Measurements from ENCODE around the gene CLDN20.
"Not testable (repeated sequence)": the region's sequence is repeated elsewhere in the genome, so short reads cannot be mapped to it uniquely, and the experiment has no call there.

CLDN20 gene

GRCh38 chr6:155271145-155271544 is 7.3 kb downstream of the CLDN20 start:
- DNase-seq: no peak

GRCh38 chr6:155272353-155273232 is 8.8 kb downstream of the CLDN20 start:
- no peak for DNase-seq

GRCh38 chr6:155273431-155273830 is 9.6 kb downstream of the CLDN20 start:
- DNase-seq: no peak

GRCh38 chr6:155274106-155274505 is 10.3 kb downstream of the CLDN20 start:
- no peak for DNase-seq

- DNase-seq: no peak
Observed at GRCh38 chr6:155274533-155274932, 10.7 kb downstream of the CLDN20 start.

GRCh38 chr6:155275808-155276480 is 12.1 kb downstream of the CLDN20 start:
- DNase-seq: no peak

GRCh38 chr6:155276638-155277037 is 12.8 kb downstream of the CLDN20 start:
- DNase-seq: no peak

GRCh38 chr6:155278319-155279049 is 14.7 kb downstream of the CLDN20 start:
- no peak for DNase-seq

- DNase-seq: no peak
Observed at GRCh38 chr6:155284775-155285174, 21.0 kb downstream of the CLDN20 start.

- DNase-seq: no peak
Observed at GRCh38 chr6:155287762-155288161, 23.9 kb downstream of the CLDN20 start.

GRCh38 chr6:155290491-155290890 is 26.7 kb downstream of the CLDN20 start:
- no peak for DNase-seq

- DNase-seq: no peak
Observed at GRCh38 chr6:155291291-155291690, 27.5 kb downstream of the CLDN20 start.

GRCh38 chr6:155292711-155293110 is 28.9 kb downstream of the CLDN20 start:
- DNase-seq: no peak

GRCh38 chr6:155297669-155298068 is 33.9 kb downstream of the CLDN20 start:
- DNase-seq: no peak

- DNase-seq: no peak
Observed at GRCh38 chr6:155301867-155302266, 38.1 kb downstream of the CLDN20 start.

GRCh38 chr6:155303361-155303870 is 39.6 kb downstream of the CLDN20 start:
- no peak for DNase-seq

GRCh38 chr6:155306958-155307357 is 43.1 kb downstream of the CLDN20 start:
- no peak for DNase-seq

GRCh38 chr6:155309150-155309549 is 45.3 kb downstream of the CLDN20 start:
- no peak for DNase-seq

- DNase-seq: no peak
Observed at GRCh38 chr6:155310596-155310995, 46.8 kb downstream of the CLDN20 start.

- DNase-seq: no peak
Observed at GRCh38 chr6:155311086-155311485, 47.3 kb downstream of the CLDN20 start.

- DNase-seq: no peak
Observed at GRCh38 chr6:155311583-155311982, 47.8 kb downstream of the CLDN20 start.

- not testable (repeated sequence) for DNase-seq
Observed at GRCh38 chr6:155312950-155313349, 49.1 kb downstream of the CLDN20 start.

GRCh38 chr6:155313602-155314091 is 49.8 kb downstream of the CLDN20 start:
- DNase-seq: no peak

Measured in activated CD8-positive, alpha-beta memory T cell treated with anti-CD3 and anti-CD28 coated beads, Interleukin-2, amount 50 U/mL, for 4 hours (primary cell).